Kasumi-1 (cell line): ENCODE measurements around the gene MREG.
"Not testable (repeated sequence)": the region's sequence is repeated elsewhere in the genome, so short reads cannot be mapped to it uniquely, and the experiment has no call there.

Experiments
- DNase-seq, 2 experiments: peaks; one replicate each; lab custom pipeline; 2025; lab: John Stamatoyannopoulos, UW

Gene MREG

GRCh38 chr2:215988556-215989207 lies 24.7 kb downstream of the MREG start:
- DNase-seq, result not testable (repeated sequence)

DNA sequence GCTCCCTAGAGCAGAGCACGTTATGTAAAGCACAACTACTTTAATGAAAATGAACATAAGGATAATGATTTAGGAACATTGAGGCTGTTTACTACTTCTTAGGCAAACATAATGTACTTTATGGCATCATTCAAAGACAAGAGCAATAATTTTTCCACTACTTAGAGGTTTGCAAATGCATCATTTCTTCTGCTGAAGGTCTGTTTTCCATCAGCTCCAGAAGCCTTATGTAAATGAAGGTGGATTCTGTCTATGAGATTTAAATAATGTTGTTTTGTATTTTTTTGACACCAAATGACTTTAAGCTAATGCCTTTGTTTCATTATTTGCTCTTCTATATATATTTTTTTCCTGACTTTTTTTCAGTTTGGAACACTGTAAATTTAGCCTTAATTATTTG lies 28.1 kb downstream of the MREG start:
- DNase-seq, result no peak

- no peak for DNase-seq
These were observed 28.7 kb downstream of the MREG start for GRCh38 chr2:215984661-215985060.

DNA sequence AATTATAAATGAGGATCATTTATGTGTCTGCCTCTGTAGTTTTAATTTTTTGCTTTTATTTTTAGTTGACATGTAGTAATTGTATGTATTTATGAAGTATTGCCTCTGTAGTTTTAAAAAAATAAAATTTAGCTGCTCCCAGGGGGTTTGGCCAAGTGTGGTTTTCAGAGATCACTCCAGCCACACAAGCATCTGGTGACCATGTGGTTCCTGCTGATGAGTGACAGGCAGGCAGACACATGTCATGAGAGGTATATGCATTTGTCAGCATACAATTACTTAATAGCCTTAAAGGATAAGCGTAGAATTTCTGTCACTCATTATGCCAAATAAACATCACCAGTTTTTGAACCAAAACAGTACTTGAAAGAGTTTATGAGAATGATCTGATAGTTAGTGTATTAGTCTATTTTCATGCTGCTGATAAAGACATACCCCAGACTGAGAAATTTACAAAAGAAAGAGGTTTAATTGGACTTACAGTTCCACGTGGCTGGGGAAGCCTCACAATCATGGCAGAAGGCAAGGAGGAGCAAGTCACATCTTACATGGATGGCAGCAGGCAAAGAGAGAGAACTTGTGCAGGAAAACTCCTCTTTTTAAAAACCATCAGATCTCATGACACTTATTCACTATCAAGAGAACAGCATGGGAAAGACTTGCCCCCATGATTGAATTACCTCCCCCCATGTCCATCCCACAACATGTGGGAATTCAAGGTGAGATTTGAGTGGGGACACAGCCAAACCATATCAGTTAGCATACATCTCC lies 29.6 kb downstream of the MREG start:
- no peak for DNase-seq

- no peak for DNase-seq
These were observed 30.9 kb downstream of the MREG start for GRCh38 chr2:215982465-215982875.

GRCh38 chr2:215981115-215981514 lies 32.2 kb downstream of the MREG start:
- no peak for DNase-seq

- no peak for DNase-seq
These were observed 33.7 kb downstream of the MREG start for GRCh38 chr2:215979620-215980019.

- DNase-seq, result no peak
These were observed 38.5 kb downstream of the MREG start for GRCh38 chr2:215974700-215975429.

- DNase-seq, result peak; percentile 6 to 20
These were observed 39.2 kb downstream of the MREG start for GRCh38 chr2:215973954-215974699.

GRCh38 chr2:215973145-215973792 lies 40.1 kb downstream of the MREG start:
- DNase-seq, result no peak

- no peak for DNase-seq
These were observed 41.7 kb downstream of the MREG start for GRCh38 chr2:215971671-215972070.

GRCh38 chr2:215970894-215971293 lies 42.5 kb downstream of the MREG start:
- not testable (repeated sequence) for DNase-seq

GRCh38 chr2:215970425-215970824 lies 42.9 kb downstream of the MREG start:
- no peak for DNase-seq

DNA sequence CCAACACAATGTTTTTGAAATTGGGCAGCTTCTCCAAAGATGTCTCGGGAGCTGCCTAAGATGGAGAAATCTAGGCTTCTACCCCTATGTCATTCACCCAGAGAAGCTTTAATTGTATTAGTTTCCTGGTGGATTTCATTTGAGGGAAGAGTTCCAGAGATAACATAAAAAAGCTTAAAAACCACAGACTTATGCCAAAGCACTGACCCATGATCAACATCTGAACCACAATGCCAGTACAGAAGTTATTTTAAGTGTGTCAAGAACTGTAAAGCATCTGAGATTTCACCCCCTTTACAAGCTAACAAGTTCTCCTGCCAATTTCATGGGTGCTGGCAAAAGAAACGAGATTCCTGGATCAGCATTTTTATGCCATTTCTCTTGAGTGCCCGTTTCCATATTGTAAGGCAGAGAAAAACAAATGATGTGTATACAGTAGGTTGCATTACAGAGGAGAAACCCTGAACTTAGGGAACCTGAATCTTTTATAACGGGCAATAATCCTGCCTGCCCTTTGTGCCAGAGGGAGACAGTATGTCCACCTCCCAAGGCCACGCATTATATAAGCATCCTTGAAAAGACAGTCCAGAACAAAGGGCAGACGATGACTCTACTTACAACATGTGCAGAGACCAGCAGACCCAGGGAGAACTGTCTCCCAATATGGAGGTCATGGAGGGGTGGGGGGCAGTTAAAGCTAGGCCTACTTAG lies 44.1 kb downstream of the MREG start:
- no peak for DNase-seq

GRCh38 chr2:215968499-215968898 lies 44.9 kb downstream of the MREG start:
- no peak for DNase-seq

GRCh38 chr2:215967590-215968378 lies 45.6 kb downstream of the MREG start:
- no peak for DNase-seq

DNA sequence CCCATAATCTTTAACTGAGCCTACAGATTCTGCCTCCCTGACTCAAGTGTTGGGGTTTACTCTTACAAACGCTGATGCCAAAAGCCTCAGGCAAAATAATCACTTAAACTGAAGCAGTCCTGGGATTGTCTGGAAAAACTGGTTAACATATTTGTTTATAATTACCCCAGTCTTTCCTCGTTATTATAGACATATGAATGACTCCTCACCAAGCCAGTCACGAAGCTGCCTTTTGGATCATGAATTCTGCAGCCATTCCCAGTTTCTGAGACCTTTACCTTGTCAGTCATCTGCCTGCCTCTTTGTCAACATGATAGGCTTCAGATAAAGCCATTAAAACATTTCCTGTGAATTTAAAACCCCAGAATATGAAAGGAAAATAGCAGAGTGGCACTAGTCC lies 46.4 kb downstream of the MREG start:
- no peak for DNase-seq

GRCh38 chr2:215966274-215966673 lies 47.1 kb downstream of the MREG start:
- peak; percentile 28 to 31 for DNase-seq

- no peak for DNase-seq
These were observed 47.7 kb downstream of the MREG start for GRCh38 chr2:215965532-215966165.

DNA sequence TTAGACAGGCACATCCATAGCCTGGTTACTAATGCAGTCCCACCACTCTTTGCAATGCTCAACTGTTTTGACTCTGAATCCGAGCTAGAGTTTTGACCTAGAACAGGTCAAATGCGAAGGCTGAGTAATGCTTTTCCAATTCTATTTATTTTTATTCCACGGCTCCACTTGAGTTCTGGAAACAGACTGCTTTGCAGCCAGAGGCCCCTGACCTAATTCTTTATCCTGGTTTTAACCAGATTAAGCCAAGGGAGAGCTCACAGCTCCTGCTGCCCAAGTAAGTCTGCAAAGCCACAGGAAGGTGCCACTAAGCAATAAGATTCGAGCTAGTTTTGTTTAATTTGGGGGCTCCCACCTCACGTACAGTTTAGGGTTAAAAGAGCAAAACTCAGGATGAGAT lies 51.4 kb downstream of the MREG start:
- DNase-seq, result no peak
